ENCODE data around the gene RXYLT1. TPM values are rescaled to one million over a fixed set of nuclear protein-coding genes. Genes with fewer than 3 reads are reported as not detected.
"Not testable (repeated sequence)": the region's sequence is repeated elsewhere in the genome, so short reads cannot be mapped to it uniquely, and the experiment has no call there.

The RXYLT1 gene
- 22.9 and 23.5 TPM in 2 replicates for total RNA-seq
- polyA plus RNA-seq = 17.1 and 23.0 TPM in 2 replicates

GRCh38 chr12:63779498-63780481, at the start of gene RXYLT1:
Gene RXYLT1, plus strand, starts transcription at chr12:63779909. Its CDS starts 52 bp downstream, at chr12:63779961.
- Histone ChIP-seq H3K4me3 (peak within 1 kb of the TSS; percentile 97), H3K4me2 (peak within 1 kb of the TSS; percentile 92), H3K27me3 (no peaks in the 10 kb centered on the region), H3K9me2 (replicated peaks; ENCODE audit: insufficient read depth) (no peaks in the 10 kb centered on the region), H3K9me3 (ENCODE audit: low read depth) (no peaks in the 10 kb centered on the region), H4K20me1 (ENCODE audit: insufficient read depth, poor library complexity, severe bottlenecking) (no peaks in the 10 kb centered on the region), H3K27ac (peak within 1 kb of the TSS; percentile 99), H2AFZ (peak within 1 kb of the TSS; percentile 94), H3K36me3 (replicated peaks; ENCODE audit: insufficient read depth, low read depth) (no peaks in the 10 kb centered on the region), H3K79me2 (peaks cover 10% of the 10 kb centered on the region), H3K4me1 (ENCODE audit: insufficient read depth) (peaks cover 8% of the 10 kb centered on the region)
- peak; percentile 92 for DNase-seq (ENCODE audit: low spot score)
- 2% methylated on average over 63 of the region's 86 CpGs for WGBS (ENCODE audit: low lambda C conversion rate, missing lambda C conversion rate)
- TF ChIP-seq EZH2phosphoT487 (IDR thresholded peaks at IDR 0.05; ENCODE audit: low read depth, severe bottlenecking, unreplicated experiment) (no peak), EZH2 (IDR thresholded peaks at IDR 0.05; ENCODE audit: borderline replicate concordance) (no peak), CTCF (IDR thresholded peaks at IDR 0.05; ENCODE audit: poor library complexity) (no peak)

GRCh38 chr12:63732779-63733178, 46.9 kb upstream of the RXYLT1 start:
- not testable (repeated sequence) for DNase-seq (ENCODE audit: low spot score); H4K20me1 ChIP-seq (ENCODE audit: insufficient read depth, poor library complexity, severe bottlenecking); H3K36me3 ChIP-seq (replicated peaks; ENCODE audit: insufficient read depth, low read depth); H2AFZ ChIP-seq; H3K9me2 ChIP-seq (replicated peaks; ENCODE audit: insufficient read depth); H3K27ac ChIP-seq; H3K4me3 ChIP-seq; H3K27me3 ChIP-seq; H3K79me2 ChIP-seq; H3K4me2 ChIP-seq; H3K4me1 ChIP-seq (ENCODE audit: insufficient read depth); H3K9me3 ChIP-seq (ENCODE audit: low read depth)

GRCh38 chr12:63733585-63733984, 46.1 kb upstream of the RXYLT1 start:
- not testable (repeated sequence) for H3K9me2 ChIP-seq (replicated peaks; ENCODE audit: insufficient read depth); H3K27ac ChIP-seq; H3K79me2 ChIP-seq; H3K36me3 ChIP-seq (replicated peaks; ENCODE audit: insufficient read depth, low read depth); H4K20me1 ChIP-seq (ENCODE audit: insufficient read depth, poor library complexity, severe bottlenecking); H3K4me2 ChIP-seq; DNase-seq (ENCODE audit: low spot score); H3K4me3 ChIP-seq; H2AFZ ChIP-seq; H3K4me1 ChIP-seq (ENCODE audit: insufficient read depth); H3K9me3 ChIP-seq (ENCODE audit: low read depth); H3K27me3 ChIP-seq
- WGBS (ENCODE audit: low lambda C conversion rate, missing lambda C conversion rate) = 76% methylated on average over 3 of the region's 3 CpGs

GRCh38 chr12:63740551-63740950, 39.2 kb upstream of the RXYLT1 start:
- not testable (repeated sequence) for DNase-seq (ENCODE audit: low spot score); H4K20me1 ChIP-seq (ENCODE audit: insufficient read depth, poor library complexity, severe bottlenecking); H2AFZ ChIP-seq; H3K4me3 ChIP-seq; H3K4me2 ChIP-seq; H3K4me1 ChIP-seq (ENCODE audit: insufficient read depth); H3K9me3 ChIP-seq (ENCODE audit: low read depth); H3K27ac ChIP-seq; H3K79me2 ChIP-seq; H3K36me3 ChIP-seq (replicated peaks; ENCODE audit: insufficient read depth, low read depth); H3K9me2 ChIP-seq (replicated peaks; ENCODE audit: insufficient read depth); H3K27me3 ChIP-seq
- WGBS (ENCODE audit: low lambda C conversion rate, missing lambda C conversion rate) = 90% methylated on average over 1 of the region's 2 CpGs

GRCh38 chr12:63741431-63741830, 38.3 kb upstream of the RXYLT1 start:
- H3K27ac ChIP-seq; H4K20me1 ChIP-seq (ENCODE audit: insufficient read depth, poor library complexity, severe bottlenecking); H3K79me2 ChIP-seq; H3K9me3 ChIP-seq (ENCODE audit: low read depth); H3K4me3 ChIP-seq; H2AFZ ChIP-seq; H3K4me2 ChIP-seq; H3K4me1 ChIP-seq (ENCODE audit: insufficient read depth); H3K9me2 ChIP-seq (replicated peaks; ENCODE audit: insufficient read depth); H3K27me3 ChIP-seq; DNase-seq (ENCODE audit: low spot score); H3K36me3 ChIP-seq (replicated peaks; ENCODE audit: insufficient read depth, low read depth): not testable (repeated sequence)
- WGBS (ENCODE audit: low lambda C conversion rate, missing lambda C conversion rate) = 87% methylated on average over 1 of the region's 1 CpG

GRCh38 chr12:63744110-63744509, 35.6 kb upstream of the RXYLT1 start:
- DNase-seq (ENCODE audit: low spot score); H3K4me2 ChIP-seq; H3K27ac ChIP-seq; H2AFZ ChIP-seq; H3K4me3 ChIP-seq; H3K4me1 ChIP-seq (ENCODE audit: insufficient read depth); H3K27me3 ChIP-seq; H3K9me3 ChIP-seq (ENCODE audit: low read depth); H3K9me2 ChIP-seq (replicated peaks; ENCODE audit: insufficient read depth); H3K36me3 ChIP-seq (replicated peaks; ENCODE audit: insufficient read depth, low read depth); H3K79me2 ChIP-seq; H4K20me1 ChIP-seq (ENCODE audit: insufficient read depth, poor library complexity, severe bottlenecking): not testable (repeated sequence)
- WGBS (ENCODE audit: low lambda C conversion rate, missing lambda C conversion rate) = 59% methylated on average over 2 of the region's 2 CpGs

- WGBS (ENCODE audit: low lambda C conversion rate, missing lambda C conversion rate) = 70% methylated on average over 11 of the region's 11 CpGs
- H4K20me1 ChIP-seq (ENCODE audit: insufficient read depth, poor library complexity, severe bottlenecking); H3K27me3 ChIP-seq; H3K9me3 ChIP-seq (ENCODE audit: low read depth); H3K36me3 ChIP-seq (replicated peaks; ENCODE audit: insufficient read depth, low read depth); DNase-seq (ENCODE audit: low spot score); H3K4me1 ChIP-seq (ENCODE audit: insufficient read depth); H2AFZ ChIP-seq; H3K27ac ChIP-seq; H3K9me2 ChIP-seq (replicated peaks; ENCODE audit: insufficient read depth); H3K79me2 ChIP-seq; H3K4me2 ChIP-seq; H3K4me3 ChIP-seq: not testable (repeated sequence)
These were observed 33.2 kb upstream of the RXYLT1 start for GRCh38 chr12:63746470-63746869.

- not testable (repeated sequence) for H3K36me3 ChIP-seq (replicated peaks; ENCODE audit: insufficient read depth, low read depth); DNase-seq (ENCODE audit: low spot score); H2AFZ ChIP-seq
These were observed 32.6 kb upstream of the RXYLT1 start for GRCh38 chr12:63747136-63747535.

More at GRCh38 chr12:63747136-63747535, 32.6 kb upstream of the RXYLT1 start:
- not testable (repeated sequence) for H3K4me1 ChIP-seq (ENCODE audit: insufficient read depth); H3K27ac ChIP-seq; H3K4me3 ChIP-seq; H3K9me2 ChIP-seq (replicated peaks; ENCODE audit: insufficient read depth); H3K9me3 ChIP-seq (ENCODE audit: low read depth); H3K4me2 ChIP-seq; H3K27me3 ChIP-seq; H3K79me2 ChIP-seq; H4K20me1 ChIP-seq (ENCODE audit: insufficient read depth, poor library complexity, severe bottlenecking)

Measured in hepatocyte (in vitro differentiated cells).